Measurements from ENCODE around the gene C1orf74. TPM values are rescaled to one million over a fixed set of nuclear protein-coding genes. Genes with fewer than 3 reads are reported as not detected.

Gene C1orf74
- total RNA-seq, 1 experiment from 2014 or later, result 7.1 TPM

DNA sequence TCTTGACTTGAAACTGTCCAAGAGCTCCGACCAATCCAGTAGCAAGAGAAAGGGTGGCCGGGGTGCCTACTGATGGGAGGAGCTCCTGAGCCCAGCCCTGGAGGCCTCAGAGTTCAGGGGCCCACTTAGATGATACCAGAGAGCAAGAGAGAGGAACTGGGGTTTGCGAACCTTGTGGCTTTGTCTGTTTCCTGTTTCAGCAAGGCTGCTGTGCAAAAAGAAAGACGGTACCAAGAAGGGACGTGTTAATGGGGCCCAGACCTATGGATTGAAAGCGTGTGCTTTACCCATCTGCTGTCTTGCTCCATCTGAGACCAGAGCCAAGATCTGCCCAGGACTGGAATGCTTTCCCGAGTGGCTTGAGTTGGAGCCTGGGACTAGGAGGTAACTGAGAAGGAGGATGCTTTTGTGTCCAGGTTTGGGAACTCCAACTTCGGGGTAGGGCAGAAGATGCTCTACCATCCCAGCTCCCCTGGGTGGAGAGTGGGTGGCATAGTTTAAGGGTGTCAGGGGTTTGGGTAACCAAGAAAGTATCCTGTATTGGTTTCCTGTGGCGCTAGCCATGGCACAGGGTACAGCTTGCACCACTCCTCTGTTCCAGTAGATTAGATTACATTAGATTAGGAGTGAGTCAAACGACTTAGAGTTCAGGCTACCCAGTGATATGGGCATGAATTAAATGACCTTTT is 28.3 kb downstream of the C1orf74 start, which contains the start of gene TRAF3IP3:
TRAF3IP3 (plus strand) TSS at position 128 of the 689 bp plus-strand sequence. CDS start 3,987 bp downstream, outside the sequence.
- ChIA-PET POLR2A (interaction anchor here (0.5 kb wide), 1 partner anchor 154 kb away, joined by 3 read pairs; no protein-coding TSS in a partner anchor), CTCF (interaction anchor here (0.6 to 14.7 kb wide), 8 partner anchors 6 to 576 kb away, joined by 3 to 207 read pairs (median 4); no protein-coding TSS in a partner anchor)
- H3K9me3 Mint-ChIP-seq (ENCODE audit: unreplicated experiment), result no peaks in the 10 kb centered on the region
- peaks cover 5% of the 10 kb centered on the region for H3K36me3 Mint-ChIP-seq (ENCODE audit: insufficient read depth, unreplicated experiment)
- H3K4me3 Mint-ChIP-seq (ENCODE audit: unreplicated experiment), result no peak within 1 kb of the TSS
- BruUV-seq (replicated peaks), result no TSS peak
- DNase-seq (ENCODE audit: unreplicated experiment), result no peak
- no peaks in the 10 kb centered on the region for H3K27me3 Mint-ChIP-seq (ENCODE audit: insufficient read depth, unreplicated experiment)
- TF ChIP-seq, protein P1, sequence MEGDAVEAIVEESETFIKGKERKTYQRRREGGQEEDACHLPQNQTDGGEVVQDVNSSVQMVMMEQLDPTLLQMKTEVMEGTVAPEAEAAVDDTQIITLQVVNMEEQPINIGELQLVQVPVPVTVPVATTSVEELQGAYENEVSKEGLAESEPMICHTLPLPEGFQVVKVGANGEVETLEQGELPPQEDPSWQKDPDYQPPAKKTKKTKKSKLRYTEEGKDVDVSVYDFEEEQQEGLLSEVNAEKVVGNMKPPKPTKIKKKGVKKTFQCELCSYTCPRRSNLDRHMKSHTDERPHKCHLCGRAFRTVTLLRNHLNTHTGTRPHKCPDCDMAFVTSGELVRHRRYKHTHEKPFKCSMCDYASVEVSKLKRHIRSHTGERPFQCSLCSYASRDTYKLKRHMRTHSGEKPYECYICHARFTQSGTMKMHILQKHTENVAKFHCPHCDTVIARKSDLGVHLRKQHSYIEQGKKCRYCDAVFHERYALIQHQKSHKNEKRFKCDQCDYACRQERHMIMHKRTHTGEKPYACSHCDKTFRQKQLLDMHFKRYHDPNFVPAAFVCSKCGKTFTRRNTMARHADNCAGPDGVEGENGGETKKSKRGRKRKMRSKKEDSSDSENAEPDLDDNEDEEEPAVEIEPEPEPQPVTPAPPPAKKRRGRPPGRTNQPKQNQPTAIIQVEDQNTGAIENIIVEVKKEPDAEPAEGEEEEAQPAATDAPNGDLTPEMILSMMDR (IDR thresholded peaks at IDR 0.05; ENCODE audit: unreplicated experiment), result no peak
- peaks cover 3% of the 10 kb centered on the region for H3K4me1 Mint-ChIP-seq (ENCODE audit: insufficient read depth, unreplicated experiment)
- intact Hi-C loops (cut with micrococcal nuclease), result no loop called here
- no peak within 1 kb of the TSS for H3K27ac Mint-ChIP-seq (ENCODE audit: low read depth, unreplicated experiment)

DNA sequence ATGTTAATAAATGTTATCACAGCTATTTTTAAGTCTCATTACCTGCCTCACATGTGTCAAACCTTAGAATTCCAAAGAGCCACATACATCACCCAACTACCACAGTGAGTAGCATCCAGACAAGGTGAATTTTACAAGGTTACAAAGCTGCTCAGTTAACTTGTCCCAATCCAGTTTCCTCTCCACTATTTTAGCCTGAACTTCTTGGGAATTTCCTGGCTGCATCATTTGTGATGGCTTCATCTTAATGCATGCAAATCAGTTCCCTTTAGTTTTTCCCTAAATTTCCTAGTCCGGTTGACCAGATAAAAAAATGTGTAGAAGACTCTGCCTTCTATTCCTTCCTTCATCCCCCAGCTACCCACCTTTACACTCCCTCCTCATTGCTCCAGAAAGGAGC is 29.1 kb downstream of the C1orf74 start:
- Mint-ChIP-seq H3K9me3 (ENCODE audit: unreplicated experiment) (no peaks in the 10 kb centered on the region), H3K4me3 (ENCODE audit: unreplicated experiment) (no peak overlapping the region), H3K36me3 (ENCODE audit: insufficient read depth, unreplicated experiment) (peaks cover 5% of the 10 kb centered on the region), H3K27me3 (ENCODE audit: insufficient read depth, unreplicated experiment) (no peaks in the 10 kb centered on the region), H3K27ac (ENCODE audit: low read depth, unreplicated experiment) (no peak overlapping the region), H3K4me1 (ENCODE audit: insufficient read depth, unreplicated experiment) (no peaks in the 10 kb centered on the region)
- BruUV-seq (replicated peaks), result no TSS peak
- CTCF ChIA-PET, result interaction anchor here (0.7 to 14.7 kb wide), 7 partner anchors 5 to 185 kb away, joined by 3 to 207 read pairs (median 4); no protein-coding TSS in a partner anchor
- DNase-seq (ENCODE audit: unreplicated experiment), result no peak
- POLR2A ChIA-PET, result interaction anchor here (0.6 kb wide), 2 partner anchors 153 to 447 kb away, joined by 3 read pairs; no protein-coding TSS in a partner anchor
- intact Hi-C loops (cut with micrococcal nuclease), result no loop called here
- TF ChIP-seq, protein P1 (IDR thresholded peaks at IDR 0.05; ENCODE audit: unreplicated experiment), result no peak

DNA sequence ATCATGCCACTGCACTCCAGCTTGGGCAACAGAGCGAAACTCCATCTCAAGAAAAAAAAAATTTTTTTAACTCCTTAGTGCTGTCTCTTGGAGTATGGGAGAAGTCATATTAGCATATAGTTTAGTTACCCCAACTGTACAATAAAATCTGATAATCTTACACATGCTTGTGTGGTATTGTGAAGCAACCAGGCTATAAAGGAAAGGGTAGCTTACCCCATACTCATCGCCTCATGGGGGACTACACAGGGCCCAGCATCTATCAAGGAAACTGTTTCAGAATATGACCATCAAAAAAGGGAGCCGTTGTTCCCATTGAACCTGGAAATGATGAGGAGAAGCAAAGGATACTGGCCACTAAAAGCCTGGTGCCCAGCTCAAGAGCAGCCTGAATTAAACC is 31.5 kb downstream of the C1orf74 start:
- no TSS peak for BruUV-seq (replicated peaks)
- Mint-ChIP-seq H3K27ac (ENCODE audit: low read depth, unreplicated experiment) (no peak overlapping the region), H3K4me1 (ENCODE audit: insufficient read depth, unreplicated experiment) (peaks cover 6% of the 10 kb centered on the region), H3K27me3 (ENCODE audit: insufficient read depth, unreplicated experiment) (no peaks in the 10 kb centered on the region), H3K36me3 (ENCODE audit: insufficient read depth, unreplicated experiment) (peaks cover 5% of the 10 kb centered on the region), H3K4me3 (ENCODE audit: unreplicated experiment) (no peak overlapping the region), H3K9me3 (ENCODE audit: unreplicated experiment) (no peaks in the 10 kb centered on the region)
- intact Hi-C loops (cut with micrococcal nuclease), result no loop called here
- ChIA-PET CTCF (interaction anchor here (0.5 to 14.7 kb wide), 10 partner anchors 7 to 290 kb away, joined by 3 to 207 read pairs (median 3); partner anchors contain the start of gene TRAF3IP3), POLR2A (interaction anchor here (0.8 to 1.1 kb wide), 3 partner anchors 22 to 45 kb away, joined by 3 read pairs; no protein-coding TSS in a partner anchor)
- DNase-seq (ENCODE audit: unreplicated experiment), result no peak
- TF ChIP-seq, protein P1 (IDR thresholded peaks at IDR 0.05; ENCODE audit: unreplicated experiment), result no peak

DNA sequence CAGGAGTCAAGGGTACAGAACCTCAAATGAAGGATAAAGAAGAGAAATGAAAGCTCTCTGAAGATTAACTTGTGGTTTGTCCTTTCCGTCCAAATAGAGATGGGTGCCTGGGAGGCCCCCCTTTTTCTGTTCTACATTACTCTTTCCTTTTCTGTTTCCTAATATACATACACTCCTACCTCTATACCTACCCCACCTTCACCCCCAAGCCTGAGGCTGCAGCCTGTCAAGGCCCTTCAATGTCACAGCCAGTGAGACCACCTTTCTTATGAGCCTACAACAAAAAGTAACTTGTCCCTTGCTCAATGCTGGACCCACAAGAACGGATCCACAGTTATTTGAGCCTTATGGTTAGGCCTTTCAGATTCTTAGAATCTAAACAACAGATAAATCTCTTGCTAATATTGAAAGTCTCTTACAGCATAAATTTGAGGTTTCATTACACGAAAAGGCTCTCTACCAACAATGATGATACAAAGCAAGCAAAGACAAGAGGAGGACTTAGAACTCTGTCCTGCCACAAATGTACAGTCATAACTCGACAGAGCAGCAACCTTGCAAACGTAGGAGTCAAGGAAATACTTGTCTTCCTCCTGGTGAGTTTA is 32.6 kb downstream of the C1orf74 start:
- no peak for DNase-seq (ENCODE audit: unreplicated experiment)
- Mint-ChIP-seq H3K4me1 (ENCODE audit: insufficient read depth, unreplicated experiment) (peaks cover 12% of the 10 kb centered on the region), H3K27ac (ENCODE audit: low read depth, unreplicated experiment) (no peak overlapping the region), H3K36me3 (ENCODE audit: insufficient read depth, unreplicated experiment) (peaks cover 5% of the 10 kb centered on the region), H3K4me3 (ENCODE audit: unreplicated experiment) (no peak overlapping the region), H3K9me3 (ENCODE audit: unreplicated experiment) (no peaks in the 10 kb centered on the region), H3K27me3 (ENCODE audit: insufficient read depth, unreplicated experiment) (no peaks in the 10 kb centered on the region)
- TF ChIP-seq, protein P1 (IDR thresholded peaks at IDR 0.05; ENCODE audit: unreplicated experiment), result no peak
- CTCF ChIA-PET, result interaction anchor here (0.5 to 14.7 kb wide), 7 partner anchors 8 to 489 kb away, joined by 3 to 207 read pairs (median 3); partner anchors contain the start of gene TRAF3IP3
- intact Hi-C loops (cut with micrococcal nuclease), result no loop called here
- POLR2A ChIA-PET, result interaction anchor here (0.9 to 2.4 kb wide), 3 partner anchors 22 to 1174 kb away, joined by 4 to 6 read pairs (median 4); partner anchors contain the start of gene C1orf74
- no TSS peak for BruUV-seq (replicated peaks)
